Measurements from ENCODE around the gene MCM5.
A peak's percentile ranks its signal among the peaks of the same experiment; 100 is the strongest.

Gene MCM5

GRCh38 chr22:35403356-35403755 lies 3.4 kb downstream of the MCM5 start:
- DNase-seq (ENCODE audit: low read depth): no peak

- no peak for DNase-seq (ENCODE audit: low read depth)
These were observed 4.2 kb downstream of the MCM5 start for GRCh38 chr22:35404176-35404575.

GRCh38 chr22:35406443-35406842 lies 6.5 kb downstream of the MCM5 start:
- DNase-seq (ENCODE audit: low read depth): no peak

- DNase-seq (ENCODE audit: low read depth): no peak
These were observed 7.4 kb downstream of the MCM5 start for GRCh38 chr22:35407362-35407761.

- no peak for DNase-seq (ENCODE audit: low read depth)
These were observed 10.1 kb downstream of the MCM5 start for GRCh38 chr22:35409783-35410662.

GRCh38 chr22:35410663-35411034 lies 10.7 kb downstream of the MCM5 start:
- DNase-seq (ENCODE audit: low read depth): no peak

- no peak for DNase-seq (ENCODE audit: low read depth)
These were observed 11.2 kb downstream of the MCM5 start for GRCh38 chr22:35411102-35411501.

GRCh38 chr22:35413624-35414023 lies 13.7 kb downstream of the MCM5 start:
- no peak for DNase-seq (ENCODE audit: low read depth)

- no peak for DNase-seq (ENCODE audit: low read depth)
These were observed 17.7 kb downstream of the MCM5 start for GRCh38 chr22:35417606-35418005.

- DNase-seq (ENCODE audit: low read depth): no peak
These were observed 18.1 kb downstream of the MCM5 start for GRCh38 chr22:35418088-35418487.

GRCh38 chr22:35418731-35419130 lies 18.8 kb downstream of the MCM5 start:
- no peak for DNase-seq (ENCODE audit: low read depth)

GRCh38 chr22:35419756-35420155 lies 19.8 kb downstream of the MCM5 start:
- no peak for DNase-seq (ENCODE audit: low read depth)

- no peak for DNase-seq (ENCODE audit: low read depth)
These were observed 21.2 kb downstream of the MCM5 start for GRCh38 chr22:35421121-35421520.

- DNase-seq (ENCODE audit: low read depth): no peak
These were observed 22.2 kb downstream of the MCM5 start for GRCh38 chr22:35422145-35422544.

GRCh38 chr22:35422936-35423335 lies 23.0 kb downstream of the MCM5 start:
- DNase-seq (ENCODE audit: low read depth): no peak

GRCh38 chr22:35424081-35424480 lies 24.1 kb downstream of the MCM5 start:
- no peak for DNase-seq (ENCODE audit: low read depth)

- DNase-seq (ENCODE audit: low read depth): no peak
These were observed 24.8 kb downstream of the MCM5 start for GRCh38 chr22:35424761-35425160.

GRCh38 chr22:35425546-35425945 lies 25.6 kb downstream of the MCM5 start:
- DNase-seq (ENCODE audit: low read depth): no peak

- no peak for DNase-seq (ENCODE audit: low read depth)
These were observed 26.2 kb downstream of the MCM5 start for GRCh38 chr22:35425971-35426800.

- no peak for DNase-seq (ENCODE audit: low read depth)
These were observed 26.8 kb downstream of the MCM5 start for GRCh38 chr22:35426801-35427140.

GRCh38 chr22:35430897-35431322 lies 31.0 kb downstream of the MCM5 start:
- peak; percentile 74 for DNase-seq (ENCODE audit: low read depth)

- no peak for DNase-seq (ENCODE audit: low read depth)
These were observed 31.7 kb downstream of the MCM5 start for GRCh38 chr22:35431483-35432227.

Data from fibroblast of the conjunctiva (primary cell).